ENCODE measurements around the gene SYDE2.
A peak's percentile ranks its signal among the peaks of the same experiment; 100 is the strongest.
"Not testable (repeated sequence)": the region's sequence is repeated elsewhere in the genome, so short reads cannot be mapped to it uniquely, and the experiment has no call there.

Gene SYDE2

DNA sequence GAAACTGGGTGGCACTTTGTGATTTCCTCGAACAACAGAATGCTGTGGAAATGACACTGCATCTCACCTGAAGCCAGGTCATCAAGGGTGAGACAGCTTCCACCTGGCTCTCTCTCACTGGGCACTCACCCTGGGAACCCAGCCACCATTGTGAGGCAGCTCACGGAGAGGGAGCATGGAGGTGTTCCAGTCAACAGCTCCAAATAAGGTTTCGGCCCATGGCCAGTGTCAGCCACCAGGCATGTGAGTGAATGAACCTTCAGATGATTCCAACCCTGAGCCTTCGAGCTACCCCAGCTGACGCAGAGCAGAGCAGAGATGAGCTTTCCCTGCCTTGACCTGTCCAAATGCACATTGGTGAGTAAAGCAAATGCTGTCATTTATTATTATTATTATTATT, 58.1 kb downstream of the SYDE2 start:
- POLR2A ChIA-PET, result no interaction called here
- CTCF ChIA-PET, result no interaction called here
- H3K4me3 ChIP-seq (ENCODE audit: low read depth, low read length), result no peak overlapping the region
- DNase-seq (ENCODE audit: low read depth, low spot score), result no peak
- TF ChIP-seq, protein P1, sequence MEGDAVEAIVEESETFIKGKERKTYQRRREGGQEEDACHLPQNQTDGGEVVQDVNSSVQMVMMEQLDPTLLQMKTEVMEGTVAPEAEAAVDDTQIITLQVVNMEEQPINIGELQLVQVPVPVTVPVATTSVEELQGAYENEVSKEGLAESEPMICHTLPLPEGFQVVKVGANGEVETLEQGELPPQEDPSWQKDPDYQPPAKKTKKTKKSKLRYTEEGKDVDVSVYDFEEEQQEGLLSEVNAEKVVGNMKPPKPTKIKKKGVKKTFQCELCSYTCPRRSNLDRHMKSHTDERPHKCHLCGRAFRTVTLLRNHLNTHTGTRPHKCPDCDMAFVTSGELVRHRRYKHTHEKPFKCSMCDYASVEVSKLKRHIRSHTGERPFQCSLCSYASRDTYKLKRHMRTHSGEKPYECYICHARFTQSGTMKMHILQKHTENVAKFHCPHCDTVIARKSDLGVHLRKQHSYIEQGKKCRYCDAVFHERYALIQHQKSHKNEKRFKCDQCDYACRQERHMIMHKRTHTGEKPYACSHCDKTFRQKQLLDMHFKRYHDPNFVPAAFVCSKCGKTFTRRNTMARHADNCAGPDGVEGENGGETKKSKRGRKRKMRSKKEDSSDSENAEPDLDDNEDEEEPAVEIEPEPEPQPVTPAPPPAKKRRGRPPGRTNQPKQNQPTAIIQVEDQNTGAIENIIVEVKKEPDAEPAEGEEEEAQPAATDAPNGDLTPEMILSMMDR (IDR thresholded peaks at IDR 0.05; ENCODE audit: insufficient read depth, low read length, missing control alignments), result no peak

DNA sequence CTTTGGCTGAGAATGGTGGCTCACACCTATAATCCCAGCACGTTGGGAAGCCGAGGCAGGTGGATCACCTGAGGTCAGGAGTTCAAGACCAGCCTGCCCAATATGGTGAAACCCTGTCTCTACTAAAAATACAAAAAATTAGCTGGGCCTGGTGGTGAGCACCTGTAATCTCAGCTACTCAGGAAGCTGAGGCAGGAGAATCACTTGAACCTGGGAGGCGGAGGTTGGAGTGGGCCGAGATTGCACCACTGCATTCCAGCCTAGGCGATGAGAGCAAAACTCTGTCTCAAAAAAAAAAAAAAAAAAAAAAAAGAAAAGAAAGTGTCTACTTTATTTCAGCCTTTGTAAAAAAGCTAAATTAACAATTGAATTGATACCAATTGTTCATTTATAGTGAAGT, 62.4 kb downstream of the SYDE2 start:
- POLR2A ChIA-PET; H3K4me3 ChIP-seq (ENCODE audit: low read depth, low read length); DNase-seq (ENCODE audit: low read depth, low spot score): not testable (repeated sequence)
- CTCF ChIA-PET, result interaction anchor here (0.8 to 2.8 kb wide), 6 partner anchors 10 to 123 kb away, joined by 3 to 12 read pairs (median 4); no protein-coding TSS in a partner anchor

DNA sequence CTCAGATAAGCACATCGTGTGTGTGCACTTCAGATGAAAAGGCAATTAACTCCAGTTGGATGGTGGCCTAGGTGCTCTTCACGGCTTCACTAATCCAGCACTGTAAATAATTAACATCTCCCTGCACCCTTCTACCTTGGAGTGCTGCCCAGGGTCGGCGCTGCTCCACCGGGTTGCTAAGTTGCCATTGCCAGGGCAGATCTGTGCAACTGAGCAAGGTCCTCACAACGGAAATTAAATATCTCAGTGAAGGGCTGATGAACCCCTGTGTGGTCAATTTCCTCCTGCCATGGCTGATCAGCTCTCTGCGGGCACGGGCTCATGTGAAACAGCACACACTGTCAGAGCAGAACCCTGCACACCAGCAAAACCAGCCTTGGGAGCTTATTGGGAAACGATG, 63.2 kb downstream of the SYDE2 start:
- TF ChIP-seq, protein P1 (IDR thresholded peaks at IDR 0.05; ENCODE audit: insufficient read depth, low read length, missing control alignments), result no peak
- no peak overlapping the region for H3K4me3 ChIP-seq (ENCODE audit: low read depth, low read length)
- no peak for DNase-seq (ENCODE audit: low read depth, low spot score)
- POLR2A ChIA-PET, result no interaction called here
- CTCF ChIA-PET, result interaction anchor here (0.8 to 2.8 kb wide), 6 partner anchors 9 to 123 kb away, joined by 3 to 12 read pairs (median 4); no protein-coding TSS in a partner anchor

DNA sequence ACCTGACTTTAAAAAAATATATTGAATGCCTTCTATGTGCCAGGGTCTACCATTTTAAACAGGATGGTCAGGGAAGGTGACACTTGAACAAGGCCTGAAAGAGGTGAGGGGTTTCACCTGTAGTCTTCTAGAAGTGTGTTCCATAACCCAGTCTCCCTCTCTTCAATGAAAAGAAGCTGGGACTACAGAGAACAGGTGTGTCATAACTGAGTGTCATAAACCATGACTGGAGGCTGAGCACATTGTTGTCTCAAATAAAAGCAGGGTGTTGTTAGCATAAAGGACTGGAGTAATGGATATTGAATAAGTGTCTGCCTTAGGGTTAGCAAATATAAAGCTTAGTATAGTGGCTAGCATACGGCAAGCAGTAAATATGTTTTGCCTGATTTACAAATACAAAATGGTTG, 65.4 kb downstream of the SYDE2 start:
- DNase-seq (ENCODE audit: low read depth, low spot score), result no peak
- TF ChIP-seq, protein P1 (IDR thresholded peaks at IDR 0.05; ENCODE audit: insufficient read depth, low read length, missing control alignments), result no peak
- ChIA-PET POLR2A (no interaction called here), CTCF (interaction anchor here (1.0 to 3.5 kb wide), 5 partner anchors 8 to 121 kb away, joined by 3 to 25 read pairs (median 4); no protein-coding TSS in a partner anchor)
- H3K4me3 ChIP-seq (ENCODE audit: low read depth, low read length), result no peak overlapping the region

DNA sequence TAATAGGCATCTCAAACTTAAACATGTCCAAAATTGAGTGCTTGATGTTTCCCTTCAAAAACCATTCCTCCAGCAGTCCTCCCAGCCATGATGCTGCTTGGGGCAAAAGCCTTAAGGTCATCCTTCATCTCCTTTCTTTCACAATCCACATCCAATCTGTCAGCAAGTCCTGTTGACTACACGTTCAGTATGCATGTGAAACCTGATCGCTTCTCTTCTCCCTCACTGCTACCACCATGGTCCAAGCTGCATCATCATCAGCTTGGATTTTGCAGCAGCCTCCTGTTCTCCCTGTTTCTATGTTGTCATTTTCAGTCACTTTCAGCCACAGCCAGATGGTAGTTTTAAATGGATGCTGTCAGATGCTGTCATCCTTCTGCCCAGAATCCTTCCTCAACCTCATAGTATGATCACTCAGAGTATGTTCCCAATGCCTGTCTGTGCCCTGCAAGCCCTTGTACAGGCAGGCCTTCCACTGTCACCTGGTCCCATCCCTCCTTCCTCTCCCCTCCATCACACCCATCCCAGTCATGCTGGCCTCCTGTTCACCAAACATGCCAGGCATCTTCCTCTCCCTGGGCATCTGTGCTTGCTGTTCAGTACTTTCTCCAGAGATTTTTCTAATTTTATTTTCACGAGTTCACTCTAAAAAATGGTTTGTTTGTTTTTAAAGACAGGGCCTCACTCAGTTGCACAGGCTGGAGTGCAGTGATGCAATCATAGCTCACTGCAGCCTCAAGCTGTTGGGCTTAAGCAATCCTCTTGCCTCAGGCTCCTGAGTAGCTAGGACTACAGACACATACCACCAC, 66.0 kb downstream of the SYDE2 start:
- peak; percentile 62 for DNase-seq (ENCODE audit: low read depth, low spot score)
- CTCF ChIA-PET, result interaction anchor here (1.0 to 3.5 kb wide), 8 partner anchors 9 to 125 kb away, joined by 3 to 25 read pairs (median 4); partner anchors contain the start of gene C1orf52

DNA sequence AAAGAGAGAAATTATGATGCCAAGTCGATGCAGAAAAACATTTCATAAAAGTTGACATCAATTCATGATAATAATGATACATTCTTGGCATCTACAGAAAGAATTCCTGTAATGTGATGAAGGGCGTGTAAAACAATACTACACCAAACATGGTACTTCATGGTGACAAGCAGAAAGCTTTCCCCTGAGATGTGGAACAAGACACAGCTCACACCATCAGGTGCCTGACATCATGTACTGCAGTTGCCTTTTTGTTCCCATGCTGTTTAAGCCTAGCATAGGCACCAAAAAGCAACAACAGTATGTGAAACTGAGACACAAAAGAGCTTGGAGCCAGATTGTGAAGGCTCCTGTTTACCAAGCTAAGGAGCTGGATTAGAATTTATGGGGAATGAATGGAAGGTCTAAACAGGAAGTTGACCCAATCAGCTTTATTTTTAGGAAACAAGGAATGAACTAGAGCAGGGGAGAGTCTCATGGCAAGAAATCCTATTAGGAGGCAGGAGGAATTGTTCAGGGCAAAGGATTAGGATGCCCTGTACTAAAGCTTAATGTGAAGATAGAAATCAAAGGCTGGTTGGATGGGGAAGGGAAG, 67.2 kb downstream of the SYDE2 start:
- CTCF ChIA-PET, result interaction anchor here (1.1 to 3.5 kb wide), 7 partner anchors 17 to 190 kb away, joined by 3 to 25 read pairs (median 4); partner anchors contain the start of gene C1orf52
- DNase-seq (ENCODE audit: low read depth, low spot score), result no peak
- TF ChIP-seq, protein P1 (IDR thresholded peaks at IDR 0.05; ENCODE audit: insufficient read depth, low read length, missing control alignments), result no peak
- POLR2A ChIA-PET, result no interaction called here
- no peak overlapping the region for H3K4me3 ChIP-seq (ENCODE audit: low read depth, low read length)

More for the DNA sequence above, 66.0 kb downstream of the SYDE2 start:
- no peak overlapping the region for H3K4me3 ChIP-seq (ENCODE audit: low read depth, low read length)
- TF ChIP-seq, protein P1 (IDR thresholded peaks at IDR 0.05; ENCODE audit: insufficient read depth, low read length, missing control alignments), result no peak
- POLR2A ChIA-PET, result no interaction called here
